Measurements from ENCODE around the gene RER1.

The RER1 gene

DNA sequence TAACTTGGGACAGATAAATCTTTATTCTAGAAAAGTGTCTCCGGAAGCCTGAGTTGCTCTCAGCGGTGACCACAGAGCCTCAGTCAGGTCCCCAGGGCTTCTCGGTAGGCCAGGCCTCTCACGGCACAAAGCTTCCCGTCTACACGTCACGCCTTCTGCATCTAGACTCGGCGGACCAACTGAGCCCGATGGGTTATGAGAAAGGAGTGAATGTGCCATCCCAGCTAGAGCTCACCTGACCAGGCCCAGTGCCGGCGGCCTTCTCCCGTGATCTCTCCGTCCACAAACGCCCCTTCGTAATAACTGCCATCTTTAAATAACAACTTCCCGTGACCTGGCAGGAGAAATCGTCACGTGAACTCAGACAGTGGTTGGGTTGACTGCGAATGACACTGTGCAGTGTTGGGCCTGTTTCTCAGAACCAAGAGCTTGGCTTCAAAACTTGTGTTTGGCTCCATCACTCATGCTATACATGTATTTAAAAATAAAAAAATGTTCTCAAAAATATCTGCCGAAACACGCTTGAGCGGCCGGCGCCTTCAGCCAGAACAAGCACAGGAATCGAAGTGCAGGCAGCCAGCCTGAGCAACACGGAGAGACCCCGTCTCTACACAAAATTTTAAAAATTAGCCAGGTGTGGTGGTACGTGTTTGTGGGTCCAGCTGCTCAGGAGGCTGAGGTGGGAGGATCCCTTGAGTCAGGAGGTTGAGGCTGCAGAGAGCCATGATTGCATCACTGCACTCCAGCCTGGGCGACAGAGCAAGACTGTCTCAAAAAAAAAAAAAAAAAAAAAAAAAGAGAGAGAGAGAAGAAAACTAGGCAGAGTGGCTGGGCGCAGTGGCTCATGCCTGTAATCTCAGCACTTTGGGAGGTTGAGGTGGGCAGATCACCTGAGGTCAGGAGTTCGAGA is 3.4 kb upstream of the RER1 start:
- peak overlapping the region; percentile 91 for H3K27ac ChIP-seq (ENCODE audit: low read depth, low read length)
- H3F3A ChIP-seq (ENCODE audit: insufficient read depth): peaks cover 15% of the 10 kb centered on the region
- peak overlapping the region; percentile 32 for H3K4me3 ChIP-seq (ENCODE audit: insufficient read depth, low read length, poor library complexity, severe bottlenecking)
- no peaks in the 10 kb centered on the region for H3K9me2 ChIP-seq (replicated peaks; ENCODE audit: insufficient read depth, low read length)
- no peak overlapping the region for H2AFZ ChIP-seq (ENCODE audit: low read depth, low read length, severe bottlenecking)
- no peaks in the 10 kb centered on the region for H3K36me3 ChIP-seq (ENCODE audit: low read length)
- peak overlapping the region; percentile 61 for H3K4me2 ChIP-seq (ENCODE audit: low read depth, low read length, poor library complexity, severe bottlenecking)
- no peaks in the 10 kb centered on the region for H3K9me3 ChIP-seq (ENCODE audit: insufficient read depth, low read length)
- no peaks in the 10 kb centered on the region for H3K27me3 ChIP-seq (ENCODE audit: low read length)
- H3K79me2 ChIP-seq (ENCODE audit: insufficient read depth, low read length): peaks cover 17% of the 10 kb centered on the region
- peak overlapping the region; percentile 50 for H3K9ac ChIP-seq (ENCODE audit: low read length)
- no peaks in the 10 kb centered on the region for H4K20me1 ChIP-seq (ENCODE audit: low read depth, low read length)
- TF ChIP-seq EZH2phosphoT487 (conservative IDR thresholded peaks at IDR 0.05; ENCODE audit: low read length): no peak
- TF ChIP-seq, protein P1, sequence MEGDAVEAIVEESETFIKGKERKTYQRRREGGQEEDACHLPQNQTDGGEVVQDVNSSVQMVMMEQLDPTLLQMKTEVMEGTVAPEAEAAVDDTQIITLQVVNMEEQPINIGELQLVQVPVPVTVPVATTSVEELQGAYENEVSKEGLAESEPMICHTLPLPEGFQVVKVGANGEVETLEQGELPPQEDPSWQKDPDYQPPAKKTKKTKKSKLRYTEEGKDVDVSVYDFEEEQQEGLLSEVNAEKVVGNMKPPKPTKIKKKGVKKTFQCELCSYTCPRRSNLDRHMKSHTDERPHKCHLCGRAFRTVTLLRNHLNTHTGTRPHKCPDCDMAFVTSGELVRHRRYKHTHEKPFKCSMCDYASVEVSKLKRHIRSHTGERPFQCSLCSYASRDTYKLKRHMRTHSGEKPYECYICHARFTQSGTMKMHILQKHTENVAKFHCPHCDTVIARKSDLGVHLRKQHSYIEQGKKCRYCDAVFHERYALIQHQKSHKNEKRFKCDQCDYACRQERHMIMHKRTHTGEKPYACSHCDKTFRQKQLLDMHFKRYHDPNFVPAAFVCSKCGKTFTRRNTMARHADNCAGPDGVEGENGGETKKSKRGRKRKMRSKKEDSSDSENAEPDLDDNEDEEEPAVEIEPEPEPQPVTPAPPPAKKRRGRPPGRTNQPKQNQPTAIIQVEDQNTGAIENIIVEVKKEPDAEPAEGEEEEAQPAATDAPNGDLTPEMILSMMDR (IDR thresholded peaks at IDR 0.05; ENCODE audit: insufficient read depth, low read length, poor library complexity, severe bottlenecking): no peak

DNA sequence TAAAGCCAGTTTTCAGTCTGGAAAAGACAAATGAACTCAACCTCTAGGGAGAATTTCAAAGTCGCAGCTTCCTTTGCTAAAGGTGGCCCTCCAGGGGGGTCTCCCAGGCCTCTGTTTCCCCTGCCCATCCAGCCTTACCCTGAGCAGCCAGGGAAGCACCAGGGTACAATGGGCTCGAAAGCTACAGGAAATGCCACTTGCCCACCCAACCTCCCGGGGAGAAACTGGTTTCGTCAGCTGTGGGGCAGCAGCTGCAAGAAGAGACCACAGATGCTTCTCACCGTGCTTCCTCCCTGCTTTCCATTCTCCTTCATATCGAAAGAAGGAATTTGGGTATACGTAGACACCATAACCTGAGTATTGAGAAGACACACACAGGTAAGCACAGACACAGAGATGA is 2.0 kb upstream of the RER1 start:
- H3K4me3 ChIP-seq (ENCODE audit: insufficient read depth, low read length, poor library complexity, severe bottlenecking): no peak overlapping the region
- H4K20me1 ChIP-seq (ENCODE audit: low read depth, low read length): no peaks in the 10 kb centered on the region
- H3F3A ChIP-seq (ENCODE audit: insufficient read depth): peaks cover 15% of the 10 kb centered on the region
- H3K9ac ChIP-seq (ENCODE audit: low read length): peak overlapping the region; percentile 84; the same call in 1 of the 2 replicates
- no peaks in the 10 kb centered on the region for H3K27me3 ChIP-seq (ENCODE audit: low read length)
- H3K36me3 ChIP-seq (ENCODE audit: low read length): no peaks in the 10 kb centered on the region
- no peaks in the 10 kb centered on the region for H3K9me2 ChIP-seq (replicated peaks; ENCODE audit: insufficient read depth, low read length)
- H3K27ac ChIP-seq (ENCODE audit: low read depth, low read length): peak overlapping the region; percentile 91
- peaks cover 30% of the 10 kb centered on the region for H3K79me2 ChIP-seq (ENCODE audit: insufficient read depth, low read length)
- H3K9me3 ChIP-seq (ENCODE audit: insufficient read depth, low read length): no peaks in the 10 kb centered on the region
- H2AFZ ChIP-seq (ENCODE audit: low read depth, low read length, severe bottlenecking): no peak overlapping the region
- H3K4me2 ChIP-seq (ENCODE audit: low read depth, low read length, poor library complexity, severe bottlenecking): peak overlapping the region; percentile 61
- TF ChIP-seq, protein P1 (IDR thresholded peaks at IDR 0.05; ENCODE audit: insufficient read depth, low read length, poor library complexity, severe bottlenecking): no peak
- no peak for TF ChIP-seq EZH2phosphoT487 (conservative IDR thresholded peaks at IDR 0.05; ENCODE audit: low read length)

DNA sequence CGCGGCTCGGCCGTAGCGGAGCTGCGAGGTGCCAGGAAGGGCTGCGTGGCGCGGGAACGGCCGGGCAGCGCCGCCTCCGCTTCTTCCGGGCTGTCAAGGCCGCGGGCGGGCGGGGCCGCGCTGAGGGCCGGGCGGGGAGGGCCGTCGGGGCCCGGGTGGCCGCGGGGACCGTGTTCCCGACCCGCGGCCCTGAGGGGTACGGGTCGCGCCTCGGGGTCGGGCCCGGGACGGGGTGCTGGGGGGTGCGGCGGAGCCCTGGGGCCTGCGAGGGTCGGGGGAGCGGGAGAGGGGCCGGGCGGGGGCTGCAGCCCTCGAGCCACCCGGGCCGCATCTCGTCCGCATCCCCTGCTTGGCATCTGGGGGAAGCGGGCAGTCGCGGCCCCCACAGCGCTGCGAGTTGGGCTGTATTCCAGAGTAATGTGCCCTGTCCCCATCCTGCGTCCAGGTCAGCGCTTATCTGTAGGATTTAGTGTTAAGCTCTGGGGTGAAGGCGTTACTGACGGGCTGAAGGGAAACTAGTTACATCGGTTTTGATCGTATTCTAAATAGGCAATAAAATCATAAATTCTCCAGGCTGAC is 379 bp downstream of the RER1 start:
- H3K36me3 ChIP-seq (ENCODE audit: low read length): no peaks in the 10 kb centered on the region
- peak overlapping the region; percentile 70 for H3K4me3 ChIP-seq (ENCODE audit: insufficient read depth, low read length, poor library complexity, severe bottlenecking)
- no peaks in the 10 kb centered on the region for H3K27me3 ChIP-seq (ENCODE audit: low read length)
- no peaks in the 10 kb centered on the region for H3K9me2 ChIP-seq (replicated peaks; ENCODE audit: insufficient read depth, low read length)
- H3K79me2 ChIP-seq (ENCODE audit: insufficient read depth, low read length): peaks cover 30% of the 10 kb centered on the region
- H3K9me3 ChIP-seq (ENCODE audit: insufficient read depth, low read length): no peaks in the 10 kb centered on the region
- peak overlapping the region; percentile 77 for H3K9ac ChIP-seq (ENCODE audit: low read length)
- peak overlapping the region; percentile 77 for H3K4me2 ChIP-seq (ENCODE audit: low read depth, low read length, poor library complexity, severe bottlenecking)
- H4K20me1 ChIP-seq (ENCODE audit: low read depth, low read length): no peaks in the 10 kb centered on the region
- TF ChIP-seq, protein P1 (IDR thresholded peaks at IDR 0.05; ENCODE audit: insufficient read depth, low read length, poor library complexity, severe bottlenecking): no peak
- H3F3A ChIP-seq (ENCODE audit: insufficient read depth): peaks cover 15% of the 10 kb centered on the region
- H2AFZ ChIP-seq (ENCODE audit: low read depth, low read length, severe bottlenecking): no peak overlapping the region
- no peak overlapping the region for H3K27ac ChIP-seq (ENCODE audit: low read depth, low read length)

All from SU-DHL-6 (cell line).